T-helper 1 cell treated with Interleukin-12 subunit alpha and Interleukin-12 subunit beta and Interleukin-4 antibody, amounts not matched to agents 30 ng/mL and 1 ng/mL, for 36 hours (primary cell): ENCODE results near the gene DELE1. TPM values are rescaled to one million over a fixed set of nuclear protein-coding genes. Genes with fewer than 3 reads are reported as not detected.

Experiments
- intact Hi-C: fragments of 100-400 bp; cut with micrococcal nuclease; formaldehyde crosslinking; loops from one replicate; pipeline ENCODE4 v1.15.1; 2024
- total RNA-seq: library from RNA; stranded (reverse); gene quantifications from 2 replicates; pipeline ENCODE4 v1.2.3, GENCODE V29; 2022

Gene DELE1, protein sequence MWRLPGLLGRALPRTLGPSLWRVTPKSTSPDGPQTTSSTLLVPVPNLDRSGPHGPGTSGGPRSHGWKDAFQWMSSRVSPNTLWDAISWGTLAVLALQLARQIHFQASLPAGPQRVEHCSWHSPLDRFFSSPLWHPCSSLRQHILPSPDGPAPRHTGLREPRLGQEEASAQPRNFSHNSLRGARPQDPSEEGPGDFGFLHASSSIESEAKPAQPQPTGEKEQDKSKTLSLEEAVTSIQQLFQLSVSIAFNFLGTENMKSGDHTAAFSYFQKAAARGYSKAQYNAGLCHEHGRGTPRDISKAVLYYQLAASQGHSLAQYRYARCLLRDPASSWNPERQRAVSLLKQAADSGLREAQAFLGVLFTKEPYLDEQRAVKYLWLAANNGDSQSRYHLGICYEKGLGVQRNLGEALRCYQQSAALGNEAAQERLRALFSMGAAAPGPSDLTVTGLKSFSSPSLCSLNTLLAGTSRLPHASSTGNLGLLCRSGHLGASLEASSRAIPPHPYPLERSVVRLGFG
- total RNA-seq, result 78.6 and 81.6 TPM in 2 replicates

DNA sequence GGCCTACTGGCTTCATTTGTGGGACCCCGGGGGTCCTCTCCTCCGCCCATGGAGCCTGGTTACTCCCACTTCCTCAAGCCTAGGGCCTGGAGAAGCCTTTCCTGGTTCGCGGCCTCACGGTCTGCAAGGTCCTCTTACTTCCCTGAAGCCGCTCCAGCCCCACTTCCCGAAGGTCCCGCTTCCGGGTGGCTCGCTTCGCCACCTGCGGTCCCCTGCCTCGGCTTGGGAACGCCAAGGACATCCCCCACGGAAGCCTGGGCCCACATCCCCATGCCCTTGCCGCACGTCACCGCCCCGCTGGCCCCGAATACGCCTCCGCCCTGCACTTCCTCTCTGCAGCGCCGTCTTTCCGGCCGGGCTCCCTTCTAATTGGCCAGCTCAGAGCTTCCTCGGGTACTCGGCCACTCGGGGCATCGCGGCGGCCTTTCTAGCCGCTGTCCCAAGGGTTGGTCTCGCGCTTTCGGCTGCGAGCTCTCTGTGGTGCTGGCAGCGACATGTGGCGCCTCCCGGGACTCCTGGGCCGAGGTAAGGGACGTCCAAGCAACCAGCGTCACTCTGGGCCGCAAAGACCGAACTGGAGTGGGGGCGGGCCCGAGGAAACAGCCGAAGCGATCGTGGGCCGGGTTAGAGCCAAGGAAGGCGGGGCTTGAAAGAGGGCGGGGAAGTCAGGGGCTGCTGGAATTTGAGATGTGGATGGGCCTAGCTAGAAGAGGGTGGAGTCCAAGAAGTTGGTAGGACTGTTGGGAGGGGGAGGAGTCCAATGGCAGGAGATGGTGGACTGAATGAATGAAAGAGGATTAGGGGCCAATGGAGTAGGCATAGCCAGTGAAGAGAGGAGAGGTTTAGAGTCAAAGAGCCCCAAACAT lies at the start of gene DELE1:
Gene DELE1, plus strand, starts transcription at position 424 of the 866 bp plus-strand sequence. Its CDS starts 71 bp downstream, at position 495.
- intact Hi-C loops, result loop anchor here (1.0 to 10.0 kb wide), 16 partner anchors 37 to 1209 kb away; partner anchors contain the start of genes ARHGAP26, FCHSD1, GNPDA1 and HDAC3

DNA sequence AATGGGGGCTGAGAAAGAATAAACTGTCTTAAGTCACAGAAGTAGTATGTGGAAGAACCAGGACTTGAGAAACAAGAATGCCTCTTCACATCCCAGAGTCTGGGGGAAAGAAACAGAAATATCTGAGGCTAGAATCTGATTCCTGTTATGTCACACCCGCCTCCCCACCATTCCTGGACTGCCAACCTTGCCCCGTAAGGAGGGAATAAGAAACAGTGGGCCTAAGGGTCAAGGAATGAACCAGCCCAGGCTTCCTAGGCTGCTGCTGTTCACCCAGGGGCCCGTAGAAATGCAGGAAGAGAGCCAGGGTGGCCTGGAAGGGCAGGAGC lies 49.8 kb upstream of the DELE1 start:
- intact Hi-C loops, result no loop called here

DNA sequence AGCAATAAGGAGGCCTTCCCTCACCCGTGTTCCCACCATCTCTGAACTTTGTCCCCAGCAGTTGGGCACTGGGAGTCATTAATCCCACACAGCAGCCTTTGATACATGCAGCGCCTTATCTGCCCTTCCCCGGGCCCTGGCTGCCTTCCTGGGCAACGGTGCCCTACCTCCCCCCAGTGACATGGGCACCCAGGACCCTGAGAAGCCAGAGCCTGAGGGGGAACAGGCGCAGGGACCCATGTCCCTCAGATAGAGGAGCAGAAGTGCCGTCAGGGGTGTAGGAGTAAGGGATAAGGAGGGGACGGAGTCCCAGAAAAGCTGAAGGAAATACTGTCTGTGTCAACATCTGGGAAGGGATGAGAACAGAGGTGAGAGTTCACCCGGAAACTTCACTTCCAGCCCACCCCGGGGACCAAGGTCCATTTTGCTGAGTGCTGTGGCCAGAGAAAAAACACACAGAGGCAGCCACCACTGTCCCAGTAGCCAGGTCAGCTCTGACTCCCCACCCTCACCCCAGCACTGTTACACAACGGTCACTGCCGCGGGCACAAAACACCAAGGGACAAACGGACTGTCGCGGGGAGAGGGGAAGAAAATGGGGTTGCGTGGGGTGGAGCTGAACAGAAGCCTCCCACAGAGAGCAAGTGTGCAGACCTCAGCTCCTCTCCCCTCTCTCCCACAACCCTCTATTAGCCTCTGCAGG lies 49.3 kb upstream of the DELE1 start:
- intact Hi-C loops, result no loop called here

- intact Hi-C loops, result loop anchor here (5.0 kb wide), 2 partner anchors 48 to 272 kb away; no protein-coding TSS in a partner anchor
These were observed 48.5 kb upstream of the DELE1 start for GRCh38 chr5:141875022-141875740.

GRCh38 chr5:141875795-141876627 lies 47.7 kb upstream of the DELE1 start:
- intact Hi-C loops, result loop anchor here (5.0 kb wide), 2 partner anchors 49 to 271 kb away; no protein-coding TSS in a partner anchor

GRCh38 chr5:141876628-141877355 lies 46.9 kb upstream of the DELE1 start:
- intact Hi-C loops, result loop anchor here (5.0 kb wide), 2 partner anchors 49 to 271 kb away; no protein-coding TSS in a partner anchor

- intact Hi-C loops, result loop anchor here (2.0 to 5.0 kb wide), 3 partner anchors 50 to 270 kb away; partner anchors contain the start of gene RNF14
These were observed 46.1 kb upstream of the DELE1 start for GRCh38 chr5:141877356-141878185.

DNA sequence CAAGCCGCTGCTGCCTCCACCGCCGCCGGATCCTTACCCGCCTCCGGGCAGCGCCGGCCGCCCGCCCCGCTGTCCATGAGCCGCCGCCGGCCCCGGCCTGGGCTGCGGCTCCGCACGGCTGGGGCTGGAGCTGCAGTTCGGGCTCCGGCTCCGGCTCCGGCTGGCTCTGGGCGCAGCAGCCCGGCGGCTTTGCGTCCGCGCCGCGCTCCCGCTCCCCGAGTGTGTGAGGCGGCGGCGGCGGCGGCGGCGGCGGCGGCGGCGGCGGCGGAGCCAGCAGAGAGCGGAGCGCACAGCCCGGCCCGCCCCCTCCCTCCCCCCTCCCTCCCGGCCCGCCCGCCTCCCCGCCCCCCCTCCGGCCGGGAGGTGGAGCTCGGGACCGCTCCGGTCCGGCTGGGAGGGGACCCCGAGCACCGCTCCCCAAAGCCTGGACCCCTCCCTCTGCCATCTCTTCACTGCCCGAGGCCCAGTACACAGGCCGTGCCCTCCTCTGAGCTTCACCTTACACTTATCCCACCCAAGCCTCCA lies 45.4 kb upstream of the DELE1 start, which contains the start of gene PCDH1:
Gene PCDH1, minus strand, starts transcription at position 225 of the 525 bp plus-strand sequence. Its CDS starts 148 bp downstream, at position 77.
- intact Hi-C loops, result loop anchor here (2.0 to 5.0 kb wide), 3 partner anchors 51 to 269 kb away; partner anchors contain the start of gene RNF14

GRCh38 chr5:141878711-141879425 lies 44.8 kb upstream of the DELE1 start:
- intact Hi-C loops, result loop anchor here (1.0 to 5.0 kb wide), 12 partner anchors 30 to 287 kb away; partner anchors contain the start of gene RNF14

DNA sequence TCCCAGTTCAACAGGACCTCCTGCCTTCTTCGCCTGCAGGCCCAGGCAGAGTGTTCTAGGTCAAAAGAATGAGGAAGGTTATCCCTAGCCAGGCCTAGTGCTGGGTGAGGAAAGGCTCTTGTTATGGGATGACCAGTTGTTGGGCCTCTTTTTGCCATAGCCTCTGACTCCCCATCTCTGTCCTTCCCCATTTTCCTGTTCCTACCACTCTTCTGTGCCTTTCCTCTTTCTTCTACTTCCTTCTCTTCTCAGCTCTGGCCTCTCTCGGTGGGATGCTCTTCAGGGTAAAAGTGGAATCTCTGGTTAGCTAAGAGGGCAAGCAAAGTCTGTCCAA lies 44.3 kb upstream of the DELE1 start:
- intact Hi-C loops, result loop anchor here (1.0 to 5.0 kb wide), 12 partner anchors 30 to 287 kb away; partner anchors contain the start of gene RNF14

DNA sequence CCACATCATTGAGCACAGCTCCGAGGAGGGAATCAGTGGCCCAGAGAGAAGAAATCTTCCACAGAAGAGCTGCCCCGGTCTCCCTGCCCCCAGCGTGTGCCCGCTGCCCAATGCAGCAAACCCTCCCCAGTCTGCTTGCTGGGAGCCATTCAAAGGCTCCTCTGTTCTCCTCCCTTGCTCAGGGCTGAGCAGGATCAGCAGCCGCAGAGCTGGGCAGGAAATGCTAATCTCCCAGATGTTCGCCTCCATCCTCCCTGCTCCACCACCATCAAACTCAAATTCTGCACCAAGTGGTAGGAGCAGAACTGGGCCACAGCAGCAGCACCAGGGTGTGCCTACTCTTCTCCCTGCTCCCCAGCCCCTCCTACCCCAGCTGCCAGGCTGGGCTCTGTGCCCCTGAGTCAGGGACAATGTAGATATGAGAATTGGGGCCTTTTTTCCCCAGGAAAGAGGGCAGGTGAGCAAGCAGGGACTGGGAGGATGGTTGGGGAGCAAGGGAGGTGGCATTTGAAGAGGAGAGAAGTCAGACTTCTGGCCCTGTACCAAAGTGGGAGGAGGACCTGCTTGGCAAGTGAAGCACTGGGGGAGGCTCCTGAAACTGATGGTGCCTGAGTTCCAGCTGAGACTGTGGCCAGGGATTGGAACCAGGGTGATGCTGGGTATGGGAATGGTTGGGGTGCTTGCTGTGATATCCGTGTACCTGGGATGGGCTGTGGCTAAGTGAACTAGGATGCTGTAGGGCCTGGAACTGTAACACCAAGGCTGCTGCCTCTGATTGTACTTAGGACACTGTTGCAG lies 43.5 kb upstream of the DELE1 start:
- intact Hi-C loops, result loop anchor here (1.0 to 5.0 kb wide), 12 partner anchors 31 to 288 kb away; partner anchors contain the start of gene RNF14

GRCh38 chr5:141880961-141881801 lies 42.5 kb upstream of the DELE1 start:
- intact Hi-C loops, result no loop called here

GRCh38 chr5:141881886-141882285 lies 41.8 kb upstream of the DELE1 start:
- intact Hi-C loops, result no loop called here

DNA sequence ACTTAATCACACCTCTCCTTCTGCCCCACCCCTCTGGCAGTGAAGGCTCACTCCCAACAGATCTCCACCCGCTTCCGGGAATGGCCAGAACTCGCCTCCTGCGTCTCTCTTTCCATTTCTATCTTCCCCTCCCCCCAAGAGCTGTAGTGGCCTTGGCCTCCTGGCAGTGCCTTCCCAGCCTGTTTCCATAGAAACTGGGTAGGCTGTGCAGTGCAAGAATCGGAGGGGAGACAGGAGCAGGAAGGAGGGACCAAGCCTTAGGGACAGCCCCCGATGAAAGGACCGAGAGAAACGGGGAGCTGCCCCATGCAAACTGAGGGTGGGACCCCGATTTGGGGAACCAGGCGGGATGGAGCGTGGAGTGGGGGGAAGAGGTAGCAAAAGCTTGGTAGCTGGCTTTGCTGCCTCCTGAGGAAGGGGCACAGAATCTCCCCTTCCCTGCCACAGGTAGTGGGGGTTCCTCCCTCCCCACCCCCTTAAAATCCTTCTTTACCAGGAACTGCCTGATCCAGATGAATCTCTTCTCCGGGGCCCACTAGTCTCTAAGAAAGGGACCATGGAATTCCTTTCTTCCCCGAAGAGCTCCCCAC lies 41.0 kb upstream of the DELE1 start:
- intact Hi-C loops, result no loop called here
